GF-D8 (cell line): ENCODE measurements around the gene ESPN.

Experiments used
- DNase-seq: peaks from one replicate; lab custom pipeline; 2025; lab: John Stamatoyannopoulos, UW

ESPN gene

DNA sequence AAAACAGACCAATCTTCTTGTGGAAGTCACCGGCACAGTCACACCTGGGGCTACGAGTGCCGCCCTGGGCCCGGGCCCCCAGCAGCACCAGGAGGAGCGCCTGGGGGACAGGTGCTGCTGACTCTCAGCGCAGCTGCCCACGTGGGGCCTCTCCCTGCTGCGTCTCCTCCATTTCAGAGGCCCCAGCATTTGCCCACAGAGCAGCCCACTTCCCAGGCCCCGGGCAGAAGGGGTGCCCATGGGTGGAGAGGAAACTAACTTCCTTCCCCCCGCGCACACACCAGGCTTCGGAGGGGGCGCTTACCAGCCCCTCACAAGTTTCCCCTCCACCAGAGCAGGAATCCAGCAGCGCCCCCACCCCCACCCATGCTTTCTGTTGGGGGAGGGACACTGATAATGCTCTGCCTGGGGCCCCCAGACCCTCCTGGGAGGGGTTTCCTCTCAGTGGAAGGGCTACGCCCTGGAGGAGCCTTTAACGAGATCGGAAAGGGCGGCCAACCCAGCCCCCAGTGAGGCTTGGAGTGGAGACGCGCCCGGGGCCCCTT, 41.0 kb downstream of the ESPN start:
- DNase-seq, result no peak

DNA sequence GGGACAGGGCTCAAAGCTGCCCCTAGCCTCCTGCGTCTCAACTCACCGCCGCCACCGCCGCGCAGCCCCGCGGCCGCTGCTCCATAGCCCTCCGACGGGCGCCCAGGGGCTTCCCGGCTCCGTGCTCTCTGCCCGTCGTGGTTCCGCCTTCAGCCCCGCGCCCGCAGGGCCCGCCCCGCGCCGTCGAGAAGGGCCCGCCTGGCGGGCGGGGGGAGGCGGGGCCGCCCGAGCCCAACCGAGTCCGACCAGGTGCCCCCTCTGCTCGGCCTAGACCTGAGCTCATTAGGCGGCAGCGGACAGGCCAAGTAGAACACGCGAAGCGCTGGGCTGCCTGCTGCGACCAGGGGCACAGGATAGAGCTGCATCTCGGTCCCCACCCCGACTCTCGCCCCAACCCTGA, 41.4 kb downstream of the ESPN start, which contains the start of gene TNFRSF25:
Gene TNFRSF25 (minus strand): TSS at position 151 of the 400 bp plus-strand sequence. CDS start 66 bp downstream, at position 85.
- DNase-seq, result no peak

DNA sequence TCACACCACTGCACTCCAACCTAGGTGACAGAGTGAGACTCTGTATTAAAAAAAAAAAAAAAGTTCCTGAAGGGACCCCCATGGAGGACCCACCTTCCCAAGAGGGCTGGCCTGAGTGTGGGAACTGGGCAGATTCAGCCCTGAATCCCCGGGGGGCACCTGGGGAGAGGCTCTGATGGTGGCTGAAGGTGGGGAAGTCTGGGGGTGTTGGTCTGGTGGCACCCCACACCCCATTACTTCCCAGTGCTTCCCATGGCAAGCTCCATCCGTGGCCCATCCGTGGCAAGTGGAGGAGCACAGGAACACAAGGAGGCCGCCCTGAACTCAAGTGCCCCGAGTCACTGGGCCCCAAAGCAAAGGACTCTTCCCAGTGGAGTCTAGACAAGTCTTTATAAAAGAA, 42.2 kb downstream of the ESPN start:
- no peak for DNase-seq

DNA sequence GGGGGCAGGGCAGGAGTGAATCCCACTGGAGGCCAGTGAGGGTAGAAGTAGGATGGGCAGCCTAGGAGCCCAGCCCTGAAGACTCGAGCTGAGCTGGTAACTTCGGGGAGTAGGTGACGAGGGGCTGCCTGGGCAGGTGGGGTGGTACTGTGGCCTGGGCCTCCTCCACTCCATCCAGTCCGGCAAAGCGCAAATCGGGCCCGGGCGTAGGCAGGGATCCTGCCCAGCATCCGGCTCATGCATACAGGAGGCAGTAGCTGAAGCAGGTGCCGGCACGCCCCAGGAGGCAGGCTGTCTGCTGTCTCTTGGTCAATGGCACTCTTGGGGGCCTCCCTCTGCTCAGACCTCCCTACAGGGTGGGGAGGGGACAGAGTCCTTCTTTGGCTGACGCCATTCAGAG, 42.6 kb downstream of the ESPN start:
- DNase-seq, result no peak

DNA sequence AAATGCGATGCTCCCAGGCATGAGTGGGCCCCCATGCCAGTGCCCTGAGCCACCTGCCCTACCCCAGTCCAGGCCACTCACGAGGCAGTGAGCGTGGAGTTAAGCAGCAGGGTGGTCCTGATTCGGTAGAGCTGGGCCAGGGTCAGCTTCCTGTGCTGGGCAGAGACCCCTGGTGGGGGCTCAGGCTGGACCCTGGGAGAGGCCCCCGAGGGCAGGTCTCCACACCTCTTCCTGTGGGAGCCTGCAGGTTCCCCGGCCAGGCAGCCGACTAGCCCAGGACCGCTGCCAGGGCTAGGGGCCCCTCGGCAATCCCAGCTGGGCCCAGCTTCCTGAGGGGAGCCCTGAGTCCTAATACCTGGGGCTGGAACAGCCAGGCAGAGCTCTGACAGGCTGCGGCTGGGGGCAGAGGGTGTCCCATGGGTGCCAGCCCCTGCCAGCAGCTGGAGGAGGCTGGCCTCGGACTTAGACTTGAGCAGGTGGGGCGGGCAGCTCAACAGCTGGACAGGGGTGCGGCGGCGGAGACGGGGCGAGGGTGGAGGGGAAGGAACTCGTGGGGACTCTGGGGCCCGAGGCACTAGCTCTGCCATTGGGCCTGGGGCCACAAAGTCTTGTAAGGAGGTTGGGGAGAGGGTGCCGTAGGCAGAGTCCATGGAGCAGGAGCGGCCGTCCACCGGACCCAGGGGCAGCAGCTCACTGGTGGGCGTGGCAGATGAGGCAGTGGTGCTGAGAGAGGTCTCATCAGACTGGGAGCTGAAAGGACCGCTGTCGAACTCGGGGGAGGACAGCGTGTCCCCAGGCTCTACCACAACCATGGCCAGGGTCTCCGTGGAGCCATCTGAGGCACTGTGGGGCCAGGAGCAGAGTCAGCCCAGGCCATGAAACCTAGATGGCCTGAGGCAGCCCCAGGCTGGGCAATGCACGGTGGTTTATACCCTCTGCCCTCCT, 43.4 kb downstream of the ESPN start:
- no peak for DNase-seq

DNA sequence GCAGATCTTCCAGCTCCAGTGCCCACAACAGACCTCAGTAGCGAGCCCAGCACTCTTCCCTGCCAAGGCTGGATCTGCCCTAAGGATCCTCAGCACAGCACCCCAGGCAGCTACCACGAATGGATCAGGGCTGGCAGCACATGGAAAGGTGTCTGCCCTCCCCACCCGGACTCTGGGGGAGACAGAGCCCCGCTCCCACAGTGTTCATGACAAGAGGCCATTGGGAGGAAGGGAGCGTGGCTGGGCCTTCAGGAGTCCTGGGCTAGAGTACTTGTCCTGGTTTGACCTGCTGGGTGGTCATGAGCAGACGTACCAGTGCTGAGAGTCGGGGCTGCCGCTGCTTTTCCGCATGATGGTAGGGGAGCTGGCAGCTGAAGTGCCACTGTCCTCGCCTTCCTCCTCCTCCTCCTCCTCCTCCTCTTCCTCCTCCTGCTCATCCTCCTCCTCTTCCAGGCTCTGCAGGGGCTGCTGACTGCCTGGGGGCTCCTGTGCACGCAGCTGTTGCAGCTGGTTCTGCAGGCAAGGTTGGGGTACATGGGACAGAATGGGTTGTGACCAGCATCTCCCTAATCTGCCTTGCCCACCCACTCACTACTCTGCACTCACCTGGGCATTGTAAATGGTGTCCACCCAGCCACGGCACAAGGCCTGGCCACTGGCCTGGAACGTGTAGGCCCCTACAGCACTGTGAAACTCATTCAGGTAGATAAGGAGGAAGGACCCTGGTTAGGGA, 44.3 kb downstream of the ESPN start:
- no peak for DNase-seq

DNA sequence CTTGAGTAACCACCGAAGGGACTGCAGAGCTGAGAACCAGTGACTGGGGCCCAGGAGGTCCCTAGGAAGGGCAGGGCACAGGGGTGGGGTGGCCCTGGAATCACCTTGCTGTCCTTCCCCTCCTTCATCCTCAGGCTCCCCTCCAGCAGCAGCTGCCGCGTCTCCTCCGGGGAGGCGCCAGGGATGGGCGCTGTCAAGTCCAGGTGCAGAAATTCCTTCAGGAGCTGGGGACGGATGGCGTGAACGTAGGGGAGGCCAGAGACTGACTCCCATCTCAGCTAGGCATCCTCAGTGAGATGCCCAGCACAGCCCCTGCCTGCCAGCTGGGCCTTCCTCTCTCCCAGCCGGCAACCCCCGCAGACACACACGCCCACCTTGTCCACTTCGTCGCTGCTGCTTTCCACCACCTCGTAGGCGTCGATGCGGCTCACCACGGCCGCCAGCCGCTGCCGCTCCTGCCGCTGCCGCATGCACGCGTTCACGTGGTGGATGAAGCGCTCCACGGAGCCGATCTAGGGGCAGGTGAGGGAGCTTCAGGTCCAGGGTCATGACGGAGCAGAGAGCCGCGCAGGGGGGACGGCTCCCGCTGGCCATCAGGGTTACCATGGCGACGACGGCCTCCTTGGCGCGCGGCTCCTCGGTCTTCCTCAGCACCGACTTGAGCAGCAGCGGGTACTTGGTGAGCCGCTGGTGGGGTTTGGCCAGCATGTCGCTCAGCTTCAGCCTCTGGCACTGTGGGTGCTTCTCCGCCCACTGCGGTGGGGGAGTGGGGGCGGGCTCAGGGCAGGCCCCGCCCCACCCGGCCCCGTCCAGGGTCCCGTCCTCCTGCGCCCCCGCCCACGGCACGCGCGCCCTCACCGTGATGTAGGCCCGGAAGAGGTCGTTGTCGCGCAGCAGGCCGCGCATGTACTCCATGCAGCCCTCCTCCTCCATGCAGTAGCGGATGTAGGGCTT, 45.8 kb downstream of the ESPN start:
- DNase-seq, result no peak

DNA sequence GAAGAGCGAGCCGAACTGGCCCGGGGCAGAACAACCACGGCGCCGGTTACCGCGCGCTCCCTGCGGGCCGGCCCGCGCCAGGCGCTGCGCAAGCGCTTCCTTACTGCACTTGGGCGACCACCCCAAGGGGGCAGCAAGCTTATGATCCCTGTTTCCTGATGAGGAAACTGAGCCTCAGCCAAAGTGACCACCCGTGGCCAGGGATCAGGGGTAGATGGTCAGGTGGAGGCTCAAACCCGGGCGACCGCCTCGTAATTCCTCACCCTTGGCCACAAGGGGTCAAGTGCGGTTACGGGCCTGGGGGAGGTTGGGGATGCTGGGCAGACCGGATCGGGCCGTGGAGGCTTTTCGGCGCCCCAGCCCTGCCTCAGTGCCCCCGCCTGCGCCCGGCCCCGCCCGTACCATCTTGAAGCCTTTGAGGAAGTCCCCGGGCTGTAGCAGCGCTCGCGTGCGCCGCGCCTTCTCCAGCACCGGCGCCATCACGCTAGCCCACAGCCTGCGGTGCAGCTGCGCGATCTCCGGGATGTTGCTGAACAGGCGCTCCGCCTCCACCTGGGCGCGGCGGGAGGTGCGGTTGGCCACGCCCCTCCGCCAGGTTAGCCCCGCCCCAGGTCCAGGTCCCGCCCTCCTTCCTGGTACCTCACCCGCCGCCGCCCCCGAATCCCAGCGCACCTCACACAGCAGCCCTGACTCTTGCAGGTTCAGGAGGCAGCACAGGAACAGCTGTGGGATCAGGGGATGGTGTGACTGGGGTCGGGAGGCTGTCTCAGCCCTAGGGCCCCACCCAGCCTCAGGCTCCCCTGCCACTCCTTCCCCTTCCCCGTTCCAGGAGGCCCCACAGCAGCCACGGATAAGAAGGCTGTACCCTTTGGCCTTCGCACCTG, 46.8 kb downstream of the ESPN start:
- no peak for DNase-seq

DNA sequence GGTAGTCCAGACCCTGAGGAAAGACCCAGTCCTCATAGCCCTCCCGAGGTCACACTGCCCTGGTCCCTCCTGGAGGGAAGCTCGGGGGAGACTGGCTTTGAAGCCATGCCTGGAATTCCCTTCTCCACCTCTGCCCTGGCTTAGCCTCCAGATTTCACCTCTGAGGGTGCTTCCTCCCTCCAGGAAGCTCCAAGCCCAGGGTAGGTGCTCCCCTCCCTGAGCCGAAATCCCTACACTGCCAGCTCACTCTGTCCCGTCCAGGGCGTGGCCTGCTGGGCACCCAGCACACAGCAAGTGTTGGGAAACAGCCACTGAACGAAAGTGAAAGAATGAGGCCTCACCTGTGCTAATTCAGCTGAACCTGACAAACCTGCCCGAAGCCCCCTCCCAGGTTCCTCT, 47.4 kb downstream of the ESPN start:
- DNase-seq, result no peak

DNA sequence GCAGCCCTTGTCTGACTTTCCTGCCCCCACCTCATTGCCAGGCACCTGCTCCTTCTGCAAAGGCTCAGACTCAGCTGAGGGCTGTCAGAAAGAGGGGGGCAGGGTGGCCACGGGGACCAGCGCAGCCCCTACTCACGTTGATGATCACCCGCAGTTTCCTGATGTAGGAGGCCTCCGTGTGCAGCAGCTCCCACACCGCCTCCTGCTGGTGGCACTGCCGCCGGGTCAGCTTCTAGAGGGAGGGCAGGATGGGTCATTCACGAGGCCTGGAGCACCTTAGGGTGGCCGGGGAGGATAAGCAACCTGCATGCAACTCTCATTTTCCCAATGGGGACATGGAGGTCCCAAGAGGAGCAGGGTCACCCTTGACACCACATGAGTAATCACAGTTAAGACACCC, 47.8 kb downstream of the ESPN start:
- DNase-seq, result no peak

DNA sequence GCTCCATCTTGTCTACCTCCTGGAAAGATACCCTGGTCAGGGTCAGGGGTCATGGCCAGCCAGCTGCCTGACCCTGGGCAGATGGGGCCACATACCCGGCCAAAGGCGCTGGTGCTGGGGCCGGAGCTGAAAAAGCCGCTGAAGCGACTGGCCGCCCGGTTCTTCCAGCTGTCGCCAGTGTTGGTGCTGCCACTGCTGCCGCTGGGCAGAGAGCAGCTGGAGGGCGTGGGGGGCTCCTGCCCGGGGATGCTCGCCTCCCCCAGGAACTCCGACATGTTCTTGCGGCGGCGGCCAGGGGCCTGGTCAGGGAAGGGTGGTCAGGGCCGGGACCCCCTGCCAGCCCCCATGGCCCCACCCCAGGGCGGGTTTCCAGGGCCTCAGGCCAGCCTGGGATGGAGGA, 48.6 kb downstream of the ESPN start:
- no peak for DNase-seq

DNA sequence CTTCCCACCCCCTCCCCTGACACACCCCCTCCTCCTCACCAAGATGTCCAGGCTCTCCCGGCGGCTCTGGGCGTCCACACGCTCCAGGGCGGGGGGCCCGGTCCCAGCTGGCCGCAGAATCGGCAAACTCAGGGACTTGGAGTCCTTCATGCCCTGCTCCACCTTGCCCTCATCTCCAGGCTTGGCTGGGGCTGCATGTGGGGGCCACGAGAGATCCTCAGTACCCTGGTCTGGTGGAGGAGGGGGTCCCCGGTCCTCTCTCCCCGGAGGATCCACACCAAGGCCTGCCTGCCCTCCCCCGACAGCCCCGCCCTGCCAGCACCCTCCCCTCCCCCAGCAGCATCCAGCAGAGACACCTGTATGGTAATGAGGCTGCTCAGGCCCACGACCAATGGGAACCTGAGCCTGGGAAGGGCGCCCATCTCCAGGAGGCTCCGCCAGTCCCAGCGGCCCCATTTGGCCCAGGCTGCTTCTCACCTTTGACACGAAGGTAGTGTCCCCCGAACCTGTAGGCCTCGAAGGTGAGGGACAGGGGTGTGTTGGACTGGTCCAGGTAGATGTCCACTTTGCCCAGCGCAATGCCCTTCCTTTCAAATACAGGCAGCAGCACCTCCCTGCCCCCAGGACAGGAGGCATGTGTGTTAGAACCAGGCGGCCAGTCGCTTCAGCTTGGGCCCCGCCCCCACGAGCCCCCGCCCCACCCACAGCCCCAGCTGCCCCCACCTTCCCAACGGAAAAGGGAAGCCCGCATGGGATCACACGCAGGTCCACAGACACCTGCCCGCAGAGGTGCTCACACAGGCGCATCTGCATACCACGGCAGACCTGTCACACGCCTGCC, 49.6 kb downstream of the ESPN start:
- no peak for DNase-seq

DNA sequence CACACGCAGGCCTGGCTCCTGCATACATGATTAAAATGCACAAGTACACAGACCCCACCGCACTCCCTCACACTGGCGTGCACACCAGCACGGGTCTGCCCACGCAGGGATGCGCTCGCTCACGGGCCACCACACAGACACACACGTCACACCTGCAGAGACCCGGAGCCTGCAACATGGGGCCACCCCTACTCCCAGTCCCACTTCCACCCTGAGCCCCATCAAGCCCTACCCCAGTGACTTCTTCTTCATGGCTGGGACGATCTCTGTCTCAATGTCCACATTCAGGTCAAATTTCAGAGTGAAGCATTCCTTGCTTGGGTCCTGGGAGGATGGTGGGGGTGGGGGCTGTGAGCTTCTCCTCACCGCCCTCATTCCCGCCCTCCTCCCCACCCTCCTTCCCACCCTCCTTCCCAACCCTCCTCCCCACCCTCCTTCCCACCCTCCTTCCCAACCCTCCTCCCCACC, 50.3 kb downstream of the ESPN start:
- DNase-seq, result no peak

DNA sequence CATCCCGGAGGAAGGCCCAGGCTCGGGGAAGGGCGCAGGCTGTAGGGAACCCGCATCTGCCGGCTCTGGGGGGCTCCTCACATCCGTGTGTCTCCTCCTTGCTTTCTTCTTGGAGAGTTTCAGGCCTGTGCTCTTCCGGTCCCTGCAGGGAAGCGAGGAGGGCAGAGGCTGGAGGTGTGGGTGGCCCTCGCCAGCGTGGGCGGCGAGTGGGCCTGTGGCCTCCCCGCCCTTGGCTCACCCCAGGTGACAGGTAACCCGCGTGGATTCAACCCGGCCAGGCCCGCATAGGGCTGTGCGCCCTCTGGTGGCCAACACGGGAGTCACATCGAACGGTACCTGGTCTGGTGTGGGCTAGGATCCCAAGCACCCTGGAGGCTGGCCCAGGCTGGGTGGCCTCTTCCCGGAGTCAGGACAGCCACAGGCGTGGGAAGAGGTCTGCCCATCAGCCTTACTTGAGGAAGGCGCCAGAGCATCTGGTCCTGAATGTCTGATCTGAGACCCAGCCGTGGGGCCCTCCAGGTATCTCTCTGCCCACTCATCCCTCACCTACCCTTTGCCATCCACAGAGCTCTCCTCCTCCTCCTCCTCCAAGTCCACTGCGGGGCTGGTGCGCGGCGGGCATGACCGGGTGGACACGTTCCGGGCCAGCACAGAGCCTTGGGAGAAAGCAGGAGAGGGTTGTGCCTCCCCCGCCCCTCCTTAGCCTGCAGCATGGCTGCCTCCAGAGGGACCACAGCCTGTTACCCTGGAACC, 51.0 kb downstream of the ESPN start:
- DNase-seq, result no peak

DNA sequence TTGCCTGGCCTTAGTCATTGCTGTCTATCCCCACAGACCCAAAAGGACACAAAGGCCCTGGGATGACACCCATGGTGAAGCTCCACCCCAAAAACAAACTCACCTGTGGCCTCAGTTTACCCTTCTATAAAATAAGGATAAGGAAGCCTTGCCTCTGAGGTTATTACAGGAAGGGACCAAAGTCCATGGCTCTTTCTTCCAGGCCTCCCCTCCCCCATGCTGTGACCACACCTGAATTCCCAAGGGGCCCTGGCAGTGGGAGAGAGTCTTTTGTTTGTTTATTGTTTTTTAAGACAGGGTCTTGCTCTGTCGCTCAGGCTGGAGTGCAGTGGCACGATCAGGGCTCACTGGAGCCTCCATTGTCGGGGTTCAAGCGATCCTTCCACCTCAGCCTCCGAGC, 51.9 kb downstream of the ESPN start:
- DNase-seq, result no peak

DNA sequence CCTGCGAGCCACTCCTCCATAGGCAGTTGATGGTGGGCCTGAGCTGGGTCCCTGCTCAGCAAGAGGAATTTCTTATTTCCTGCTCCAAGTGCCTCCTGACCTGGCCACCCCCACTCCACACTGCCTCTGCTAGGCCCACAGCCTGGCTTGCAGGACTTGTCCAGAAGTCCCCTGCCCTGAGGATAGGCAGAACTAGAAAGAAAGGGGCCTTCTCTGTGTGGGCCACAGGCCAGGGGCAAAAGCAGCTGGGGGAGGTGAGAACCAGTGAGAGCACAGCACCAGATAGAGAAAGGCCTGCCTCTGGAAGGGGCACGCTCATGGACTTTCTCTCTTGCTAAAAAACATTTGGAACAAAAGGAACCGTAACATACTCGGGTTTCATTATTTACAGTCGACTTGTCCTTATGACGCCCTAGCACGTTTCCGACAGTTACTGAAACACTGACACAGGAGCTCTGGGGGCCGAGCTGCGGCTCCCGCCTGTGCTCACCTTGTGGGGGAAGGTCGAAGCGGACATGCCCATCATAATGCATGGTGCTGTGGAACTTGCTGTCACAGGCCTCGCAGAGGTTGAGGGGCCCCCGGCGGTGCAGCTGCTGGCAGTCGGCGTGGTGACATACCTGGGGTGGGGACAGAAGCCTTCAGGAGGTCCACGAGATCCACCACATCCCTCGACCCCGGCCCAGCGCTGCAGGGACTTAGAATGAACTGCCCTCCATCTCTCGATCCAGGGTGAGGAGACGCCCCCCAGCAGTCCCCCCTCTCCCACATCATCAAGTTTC, 52.7 kb downstream of the ESPN start:
- no peak for DNase-seq

DNA sequence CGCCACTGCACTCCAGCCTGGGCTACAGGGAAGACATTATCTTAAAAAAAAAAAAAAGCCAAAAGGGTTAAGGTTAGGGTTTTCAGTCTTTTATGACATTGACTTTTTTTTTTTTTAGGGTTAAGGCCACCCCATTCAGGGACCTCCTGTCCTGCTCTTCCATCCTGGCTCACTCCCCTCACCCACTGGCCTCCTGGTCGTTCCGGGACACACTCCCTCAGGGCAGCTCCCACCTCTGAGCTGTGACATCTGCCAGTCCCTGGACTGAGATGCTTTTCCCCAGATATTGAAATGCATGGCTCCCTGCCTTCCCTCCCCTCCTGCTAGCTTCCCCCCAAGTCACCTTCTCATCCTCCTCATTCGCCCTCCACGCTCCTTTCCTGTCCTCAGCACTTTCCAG, 57.2 kb downstream of the ESPN start:
- DNase-seq, result no peak
